Spinal cord (tissue), 10 donors: Measurements from ENCODE around the gene POLR1B. TPM values are rescaled to one million over a fixed set of nuclear protein-coding genes. Genes with fewer than 3 reads are reported as not detected.

ENCODE experiments used
- DNase-seq, 6 donors: peaks; one replicate each; pipeline versions ENCODE4 v3.0.0 to v3.0.0-alpha.2; 2013 to 2015; ENCODE audit warnings: low spot score in 6 of 6, low read depth in 4 of 6
- H3K27ac ChIP-seq: one replicate; pipeline ENCODE4 v1.5.1; 2013; ENCODE audit warnings: low read depth, low read length, control low read depth
- H3K27me3 ChIP-seq: one replicate; pipeline ENCODE4 v1.6.1; 2013; ENCODE audit warnings: low read length; ENCODE audit not compliant: control insufficient read depth, insufficient read depth
- H3K36me3 ChIP-seq: one replicate; pipeline ENCODE4 v1.6.1; 2013; ENCODE audit warnings: low read length; ENCODE audit not compliant: control insufficient read depth, insufficient read depth
- H3K4me1 ChIP-seq: one replicate; pipeline ENCODE4 v1.6.1; 2013; ENCODE audit warnings: low read length; ENCODE audit not compliant: control insufficient read depth, insufficient read depth
- H3K4me3 ChIP-seq: one replicate; pipeline ENCODE4 v1.5.1; 2013; ENCODE audit warnings: low read depth, low read length, control low read depth
- H3K9me3 ChIP-seq: one replicate; pipeline ENCODE4 v1.6.1; 2013; ENCODE audit warnings: low read length; ENCODE audit not compliant: control insufficient read depth, insufficient read depth
- WGBS: methylation state at CpG from one replicate; pipeline ENCODE4 v1.1.5; 2013; ENCODE audit warnings: missing lambda C conversion rate; ENCODE audit not compliant: insufficient coverage; 5-methylcytosine and 5-hydroxymethylcytosine counted together
- polyA plus RNA-seq, 2 donors: library from polyadenylated mRNA; unstranded; fragments of 120-200 nt; gene quantifications; one replicate each; pipeline ENCODE4 v1.2.1, GENCODE V29; 2013; ENCODE audit not compliant: insufficient read length in 2 of 2
- total RNA-seq, 2 donors: library from RNA; depleted of rRNA in 1 of 2; stranded (reverse); fragments of 120-200 nt in 1 of 2; fragments of >200 nt in 1 of 2; gene quantifications; one replicate each; pipeline versions ENCODE4 v1.2.3 to v1.2.4, GENCODE V29; 2013 to 2014
- donor health status: healthy.

The POLR1B gene
- total and polyA plus RNA-seq, 4 donors: 15.1 to 27.5 (median 17.0) TPM

GRCh38 chr2:112588611-112589045, 46.4 kb downstream of the POLR1B start:
- Histone ChIP-seq H3K36me3 (peaks cover 32% of the 10 kb centered on the region), H3K27me3 (no peaks in the 10 kb centered on the region), H3K4me1 (peaks cover 22% of the 10 kb centered on the region), H3K4me3 (no peak overlapping the region), H3K27ac (no peak overlapping the region), H3K9me3 (no peaks in the 10 kb centered on the region)
- no peak for DNase-seq
- 87% methylated on average over 6 of the region's 6 CpGs for WGBS

- 91% methylated on average over 5 of the region's 5 CpGs for WGBS
- DNase-seq: no peak
- no peak overlapping the region for H3K4me3 ChIP-seq
- no peak overlapping the region for H3K27ac ChIP-seq
- no peaks in the 10 kb centered on the region for H3K9me3 ChIP-seq
- H3K4me1 ChIP-seq: peaks cover 6% of the 10 kb centered on the region
- peaks cover 25% of the 10 kb centered on the region for H3K36me3 ChIP-seq
- H3K27me3 ChIP-seq: no peaks in the 10 kb centered on the region
Measured at GRCh38 chr2:112591413-112591812, 49.1 kb downstream of the POLR1B start.

- Histone ChIP-seq H3K4me3 (no peak overlapping the region), H3K27me3 (no peaks in the 10 kb centered on the region), H3K9me3 (no peaks in the 10 kb centered on the region), H3K27ac (no peak overlapping the region), H3K36me3 (peaks cover 8% of the 10 kb centered on the region), H3K4me1 (no peaks in the 10 kb centered on the region)
- WGBS: 100% methylated on average over 1 of the region's 4 CpGs
- peak in 2 of 6 donors; percentile 32 to 40 for DNase-seq
Measured at GRCh38 chr2:112593736-112594135, 51.5 kb downstream of the POLR1B start.

GRCh38 chr2:112597537-112598322, 55.5 kb downstream of the POLR1B start:
- 100% methylated on average over 4 of the region's 10 CpGs for WGBS
- no peak for DNase-seq
- Histone ChIP-seq H3K27me3 (no peaks in the 10 kb centered on the region), H3K4me3 (no peak overlapping the region), H3K36me3 (peaks cover 4% of the 10 kb centered on the region), H3K4me1 (peaks cover 4% of the 10 kb centered on the region), H3K27ac (no peak overlapping the region), H3K9me3 (no peaks in the 10 kb centered on the region)

DNA sequence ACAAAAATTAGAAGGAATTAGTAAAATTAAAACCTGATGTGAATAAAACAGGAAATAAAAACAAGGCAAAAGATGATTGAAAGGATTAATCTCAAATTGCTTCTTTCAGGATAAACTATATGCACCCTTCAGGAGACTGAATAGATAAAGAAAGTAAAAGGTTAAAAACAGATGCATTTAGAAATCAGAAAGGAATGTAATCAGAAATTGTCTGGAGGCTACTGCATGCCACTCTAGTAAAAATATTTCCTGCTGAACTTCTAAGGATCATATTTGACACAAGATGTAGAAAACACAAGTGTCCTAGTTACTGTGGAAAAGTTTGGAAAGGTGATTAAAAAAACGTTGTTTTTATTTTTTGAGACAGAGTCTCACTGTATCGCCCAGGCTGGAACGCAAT, 58.4 kb downstream of the POLR1B start:
- Histone ChIP-seq H3K4me1 (peaks cover 4% of the 10 kb centered on the region), H3K27me3 (no peaks in the 10 kb centered on the region), H3K4me3 (no peak overlapping the region), H3K36me3 (peaks cover 4% of the 10 kb centered on the region), H3K27ac (no peak overlapping the region), H3K9me3 (no peaks in the 10 kb centered on the region)
- WGBS: no CpG with 5 or more reads among the region's 3 CpGs
- no peak for DNase-seq

DNA sequence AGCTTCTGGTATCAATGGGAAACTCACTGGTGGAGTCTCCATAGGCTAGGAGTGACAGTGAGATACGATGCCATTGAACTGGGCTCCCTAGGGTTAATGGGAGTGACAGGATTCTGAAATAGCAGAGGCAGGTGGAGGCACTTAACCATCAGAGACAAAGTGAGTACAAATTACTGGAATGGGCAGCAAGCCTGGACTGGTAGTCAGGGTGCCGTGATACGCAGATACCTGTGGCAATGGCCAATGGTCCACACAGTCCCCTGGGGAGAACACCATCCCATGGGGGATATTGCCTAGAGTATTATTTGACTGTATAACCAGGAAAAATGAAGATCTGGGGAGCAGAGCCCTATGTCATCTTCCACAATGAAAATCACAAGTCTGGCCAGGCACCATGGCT, 59.5 kb downstream of the POLR1B start:
- no peak for DNase-seq
- no peaks in the 10 kb centered on the region for H3K9me3 ChIP-seq

DNA sequence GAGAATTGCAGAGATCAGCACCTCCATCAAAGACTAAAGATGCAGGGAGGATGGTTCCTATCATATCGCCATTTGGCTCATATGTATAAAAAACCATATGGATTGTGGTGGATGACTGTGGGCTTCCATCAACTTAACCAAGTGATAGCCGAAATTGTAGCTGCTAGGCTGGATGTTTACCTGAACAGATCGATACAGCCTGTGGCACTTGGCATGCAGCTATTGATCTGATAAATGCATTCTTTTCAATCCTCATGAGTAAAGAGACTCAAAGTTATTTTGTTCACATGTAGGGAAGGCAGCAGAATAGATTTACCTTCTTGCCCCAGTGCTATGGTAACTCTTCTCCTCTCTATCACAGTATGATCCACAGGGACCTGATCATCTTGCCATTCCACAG, 60.7 kb downstream of the POLR1B start:
- Histone ChIP-seq H3K9me3 (no peaks in the 10 kb centered on the region), H3K36me3 (peaks cover 4% of the 10 kb centered on the region), H3K27me3 (no peaks in the 10 kb centered on the region), H3K4me1 (peaks cover 4% of the 10 kb centered on the region), H3K27ac (no peak overlapping the region), H3K4me3 (no peak overlapping the region)
- 100% methylated on average over 1 of the region's 3 CpGs for WGBS
- no peak for DNase-seq

More for the DNA sequence above, 59.5 kb downstream of the POLR1B start:
- peaks cover 4% of the 10 kb centered on the region for H3K4me1 ChIP-seq
- no peak overlapping the region for H3K27ac ChIP-seq
- WGBS: 76% methylated on average over 3 of the region's 3 CpGs
- no peak overlapping the region for H3K4me3 ChIP-seq
- no peaks in the 10 kb centered on the region for H3K27me3 ChIP-seq
- H3K36me3 ChIP-seq: peaks cover 4% of the 10 kb centered on the region

- WGBS: 89% methylated on average over 2 of the region's 2 CpGs
- Histone ChIP-seq H3K36me3 (peaks cover 4% of the 10 kb centered on the region), H3K27me3 (no peaks in the 10 kb centered on the region), H3K27ac (no peak overlapping the region), H3K4me3 (no peak overlapping the region), H3K9me3 (no peaks in the 10 kb centered on the region), H3K4me1 (peaks cover 4% of the 10 kb centered on the region)
- no peak for DNase-seq
Measured at GRCh38 chr2:112603731-112604130, 61.5 kb downstream of the POLR1B start.

DNA sequence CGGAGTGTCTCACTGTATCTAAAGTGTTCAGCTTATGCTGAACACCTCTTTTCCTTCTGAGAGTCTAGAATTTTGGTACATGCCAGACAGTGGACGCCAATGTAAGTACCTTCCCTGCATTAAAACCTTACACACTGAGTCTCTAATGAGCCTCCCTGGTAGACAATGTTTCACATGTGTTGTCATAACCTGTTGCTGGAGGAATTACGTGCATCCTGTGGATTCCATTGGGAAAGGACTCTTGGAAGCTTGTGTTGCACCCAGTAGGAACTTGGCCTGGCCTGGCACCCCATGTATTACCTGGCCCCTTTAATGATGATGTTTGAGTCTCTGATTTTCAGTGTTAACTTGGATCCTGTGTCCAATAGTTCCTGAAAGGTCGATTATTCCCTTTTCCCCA, 62.7 kb downstream of the POLR1B start:
- Histone ChIP-seq H3K4me1 (peaks cover 2% of the 10 kb centered on the region), H3K9me3 (no peaks in the 10 kb centered on the region), H3K27ac (no peak overlapping the region), H3K27me3 (no peaks in the 10 kb centered on the region), H3K36me3 (peaks cover 4% of the 10 kb centered on the region), H3K4me3 (no peak overlapping the region)
- 89% methylated on average over 2 of the region's 4 CpGs for WGBS
- no peak for DNase-seq

- peaks cover 4% of the 10 kb centered on the region for H3K36me3 ChIP-seq
- no peaks in the 10 kb centered on the region for H3K9me3 ChIP-seq
- no peak for DNase-seq
- WGBS: 71% methylated on average over 5 of the region's 5 CpGs
- H3K27me3 ChIP-seq: no peaks in the 10 kb centered on the region
- no peak overlapping the region for H3K27ac ChIP-seq
- no peaks in the 10 kb centered on the region for H3K4me1 ChIP-seq
- no peak overlapping the region for H3K4me3 ChIP-seq
Measured at GRCh38 chr2:112605926-112606325, 63.7 kb downstream of the POLR1B start.
